T47D (cell line): ENCODE data around the gene NLRP8.
"Not testable (repeated sequence)": the region's sequence is repeated elsewhere in the genome, so short reads cannot be mapped to it uniquely, and the experiment has no call there.

Experiments
- DNase-seq, 2 experiments: peaks; one replicate each; pipeline versions ENCODE4 v3.0.0 to v3.0.0-alpha.2; 2011 to 2012; ENCODE audit warnings: low read depth in 1 of 2, low spot score in 1 of 2
- JUND ChIP-seq: IDR thresholded peaks from 2 replicates; pipeline ENCODE4 v1.6.1; 2012; ENCODE audit warnings: low read depth
- in situ Hi-C: cut with HindIII; loops from 2 replicates; pipeline ENCODE4 v1.10.0; 2016; ENCODE audit warnings: low sequenced_read_pairs, low pct_unique_long_range_greater_than_20kb

Gene NLRP8

GRCh38 chr19:55993492-55993891 lies 45.9 kb downstream of the NLRP8 start:
- in situ Hi-C loops: no loop called here
- DNase-seq: no peak
- TF ChIP-seq JUND: no peak

DNA sequence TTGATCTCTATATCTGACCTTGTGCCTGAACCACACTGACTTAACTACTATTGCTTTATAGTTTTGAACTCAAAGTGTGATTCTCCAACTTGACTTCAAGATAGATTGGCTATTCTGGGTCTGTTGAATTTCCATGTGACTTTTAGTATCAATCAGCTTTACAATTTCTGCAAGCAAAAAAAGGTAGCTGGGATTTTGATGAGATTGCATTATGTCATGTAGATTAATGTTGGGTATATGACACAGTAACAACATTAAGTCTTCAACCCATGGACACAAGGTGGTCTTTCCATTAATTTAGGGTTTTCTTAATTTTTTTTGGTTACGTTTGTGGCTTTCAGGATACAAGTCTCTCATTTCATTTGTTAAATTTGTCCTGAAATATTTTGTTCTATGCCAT lies 67.1 kb downstream of the NLRP8 start:
- TF ChIP-seq JUND: no peak
- no peak for DNase-seq
- in situ Hi-C loops: no loop called here

DNA sequence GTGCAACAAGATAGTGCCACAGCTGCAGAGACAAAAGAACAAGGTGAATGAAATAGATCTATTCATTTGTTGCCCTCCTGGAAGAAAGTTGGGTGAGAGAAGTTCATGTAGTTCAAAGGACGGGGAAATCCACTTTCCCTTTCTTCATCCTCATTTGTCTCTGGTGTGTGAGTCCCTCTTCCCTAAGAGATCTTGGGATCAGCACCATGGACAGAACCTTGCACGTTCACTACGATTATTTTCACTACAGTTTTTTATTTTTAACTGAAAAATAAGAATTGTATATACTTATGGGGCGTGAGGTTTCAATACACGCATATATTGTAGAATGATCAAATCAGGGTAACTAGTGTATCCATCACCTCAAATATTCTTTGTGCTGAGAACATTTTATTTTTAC lies 68.1 kb downstream of the NLRP8 start:
- DNase-seq: peak; percentile 22 to 64
- in situ Hi-C loops: no loop called here

GRCh38 chr19:56019325-56019724 lies 71.7 kb downstream of the NLRP8 start:
- in situ Hi-C loops, DNase-seq: not testable (repeated sequence)

More for the DNA sequence above, 68.1 kb downstream of the NLRP8 start:
- TF ChIP-seq JUND: no peak

- DNase-seq, in situ Hi-C loops: not testable (repeated sequence)
Measured at GRCh38 chr19:56020355-56020975, 72.8 kb downstream of the NLRP8 start.

DNA sequence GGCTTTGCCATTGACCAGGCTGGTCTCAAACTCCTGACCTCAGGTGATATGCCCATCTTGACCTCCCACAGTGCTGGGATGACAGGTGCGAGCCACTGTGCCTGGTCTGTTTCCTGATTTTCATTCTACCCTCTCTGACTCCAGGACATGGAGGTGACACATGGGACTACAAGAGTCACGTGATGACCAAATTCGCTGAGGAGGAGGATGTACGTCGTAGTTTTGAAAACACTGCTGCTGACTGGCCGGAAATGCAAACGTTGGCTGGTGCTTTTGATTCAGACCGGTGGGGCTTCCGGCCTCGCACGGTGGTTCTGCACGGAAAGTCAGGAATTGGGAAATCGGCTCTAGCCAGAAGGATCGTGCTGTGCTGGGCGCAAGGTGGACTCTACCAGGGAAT lies 79.1 kb downstream of the NLRP8 start:
- no peak for TF ChIP-seq JUND
- no peak for DNase-seq
- in situ Hi-C loops: no loop called here
